Kidney glomerular epithelial cell (primary cell): ENCODE results near the gene KCNMB1.

Experiments
- DNase-seq: peaks from one replicate; lab custom pipeline; 2025; lab: John Stamatoyannopoulos, UW

Gene KCNMB1

DNA sequence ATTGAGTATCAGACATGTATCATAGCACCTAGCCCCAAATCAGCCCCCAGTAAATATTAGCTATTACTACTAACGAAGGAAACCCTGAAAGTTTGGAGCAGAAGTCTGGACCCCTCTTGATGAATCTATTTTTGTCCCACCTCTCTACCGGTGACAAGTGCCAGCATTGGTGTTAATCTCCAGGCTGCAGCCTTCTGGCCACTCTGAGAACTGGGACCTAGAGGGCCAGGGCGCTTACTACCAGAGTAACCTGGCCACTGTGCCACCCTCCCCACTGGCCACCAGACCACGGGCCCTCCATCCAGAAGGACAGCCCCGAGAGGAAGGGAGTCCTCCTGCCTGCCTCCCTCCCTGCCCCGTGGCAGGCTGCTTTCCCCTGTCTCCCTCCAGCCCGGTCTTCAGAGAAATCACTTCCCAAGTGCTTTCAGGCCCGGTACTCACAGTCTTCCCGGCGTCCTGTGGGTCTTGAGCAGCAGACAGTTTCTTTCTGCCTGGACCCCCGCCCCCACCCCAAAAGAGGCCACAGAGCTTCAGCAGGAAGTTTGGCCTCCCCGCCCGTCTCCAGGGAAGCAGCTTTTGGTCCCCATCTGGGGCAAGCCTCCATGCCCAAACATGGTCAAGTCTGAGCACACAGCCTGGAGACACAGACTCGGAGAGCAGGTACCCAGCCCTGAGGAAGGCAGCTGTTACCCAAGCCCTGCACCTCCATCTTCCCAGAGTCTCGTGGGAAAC lies at the start of gene KCNMB1:
Gene KCNMB1 (minus strand): TSS at position 550 of the 732 bp plus-strand sequence. CDS start 3,920 bp downstream, outside the sequence.
- DNase-seq, result no peak

- no peak for DNase-seq
These were observed 49.4 kb upstream of the KCNMB1 start for GRCh38 chr5:170438581-170438980.

DNA sequence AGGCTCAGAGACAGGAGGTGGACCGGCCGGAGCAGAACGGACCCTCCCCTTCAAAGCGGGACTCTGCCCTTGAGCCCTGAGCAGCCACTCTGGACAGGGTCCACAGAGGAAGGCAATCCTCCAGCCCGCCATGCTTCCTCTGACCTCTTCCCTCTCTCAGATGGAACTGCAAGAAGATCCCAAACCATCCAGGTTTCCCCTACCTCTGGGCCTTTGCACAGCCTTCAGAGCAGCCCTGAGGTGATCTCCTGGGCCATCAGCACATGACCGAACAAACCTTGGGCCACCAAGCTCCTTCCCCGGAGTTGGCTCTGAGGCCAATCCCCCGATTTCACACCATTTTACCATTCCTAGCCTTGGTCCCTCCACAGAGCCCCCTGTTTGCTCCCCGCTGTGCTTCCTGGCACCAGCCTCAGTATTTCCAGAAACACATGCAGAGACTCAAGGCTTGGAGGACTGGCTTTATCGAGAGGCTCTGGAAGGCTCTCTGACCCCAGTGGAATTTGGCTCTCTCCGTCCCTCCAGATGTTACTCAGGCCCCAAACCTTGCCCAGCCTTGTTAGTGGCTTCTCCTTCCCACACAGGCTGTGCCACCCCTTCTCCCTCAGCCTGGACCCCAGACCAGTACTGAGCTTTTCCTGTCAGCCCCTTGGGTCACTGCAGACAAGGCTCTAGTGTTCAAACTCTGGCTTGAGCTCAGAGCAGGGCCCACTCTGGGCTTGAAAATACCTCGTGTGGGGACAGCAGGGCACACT lies 48.6 kb upstream of the KCNMB1 start:
- DNase-seq, result no peak

GRCh38 chr5:170436335-170436734 lies 47.2 kb upstream of the KCNMB1 start:
- DNase-seq, result no peak

GRCh38 chr5:170434966-170435605 lies 45.9 kb upstream of the KCNMB1 start:
- DNase-seq, result peak; percentile 17

- no peak for DNase-seq
These were observed 43.5 kb upstream of the KCNMB1 start for GRCh38 chr5:170432669-170433068.

DNA sequence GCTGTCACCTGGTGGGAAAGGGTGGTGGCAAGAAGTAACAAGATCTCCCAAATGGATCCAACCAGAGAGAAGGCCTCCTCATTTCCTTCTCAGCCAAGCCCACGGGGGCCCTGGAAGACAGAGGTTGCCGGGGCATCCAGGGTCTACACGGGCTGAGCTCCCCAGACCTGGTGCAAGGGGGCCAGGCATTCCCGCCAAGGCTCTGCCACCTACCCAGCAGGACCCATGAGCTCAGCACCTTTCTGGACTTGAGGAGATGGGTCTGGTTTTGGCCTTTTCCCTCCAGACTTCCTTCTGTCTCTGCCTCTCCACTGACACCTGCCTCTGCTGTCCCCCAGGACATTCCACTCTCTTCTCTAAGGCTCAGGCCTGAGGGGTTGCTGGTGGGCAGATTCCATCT lies 42.4 kb upstream of the KCNMB1 start:
- no peak for DNase-seq

- DNase-seq, result no peak
These were observed 41.8 kb upstream of the KCNMB1 start for GRCh38 chr5:170430866-170431437.

- DNase-seq, result no peak
These were observed 41.1 kb upstream of the KCNMB1 start for GRCh38 chr5:170430256-170430655.

DNA sequence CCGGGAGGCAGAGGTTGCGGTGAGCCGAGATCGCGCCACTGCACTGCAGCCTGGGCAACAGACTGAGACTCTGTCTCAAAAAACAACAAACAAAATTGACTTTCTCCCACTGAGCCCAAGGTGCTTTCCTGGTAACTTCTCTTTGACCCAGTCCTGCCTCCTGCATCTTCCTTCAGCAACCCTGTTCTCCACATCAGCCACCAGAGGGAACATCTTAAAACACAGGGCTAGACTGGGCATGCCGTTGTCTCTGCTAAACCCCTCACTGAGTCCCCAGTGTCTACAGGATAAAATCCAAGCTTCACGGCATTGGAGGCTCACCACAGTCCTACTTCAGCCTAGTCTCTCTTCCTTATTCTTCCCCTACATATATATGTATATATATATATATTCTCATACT lies 39.8 kb upstream of the KCNMB1 start:
- peak; percentile 2 for DNase-seq

DNA sequence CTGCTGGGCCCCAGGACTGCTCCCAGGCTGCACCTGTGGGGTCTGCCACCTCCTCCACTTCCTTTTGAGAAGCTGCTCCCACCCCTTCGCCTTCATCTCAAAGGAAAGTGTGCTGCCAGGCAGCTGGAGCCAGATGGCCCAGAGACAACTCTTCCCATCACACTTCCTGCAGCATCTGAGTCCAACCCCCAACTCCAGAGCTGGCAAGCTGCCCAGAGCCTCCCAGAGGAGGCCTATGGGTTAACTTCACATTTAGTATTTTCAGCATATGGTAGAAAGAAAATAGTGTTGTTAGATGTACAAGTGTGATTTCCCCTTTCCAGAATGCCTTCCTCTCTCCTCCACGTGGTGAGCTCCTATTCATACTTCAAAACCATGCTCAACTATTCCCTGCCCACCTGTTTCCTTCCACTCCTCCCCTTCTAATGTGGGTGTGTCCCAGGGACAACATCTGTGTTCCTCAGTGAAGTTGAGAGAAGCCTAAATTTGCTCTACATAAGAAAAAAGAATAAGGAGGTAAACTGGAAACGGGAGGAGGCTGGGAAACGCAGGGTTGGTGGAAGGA lies 38.6 kb upstream of the KCNMB1 start:
- no peak for DNase-seq

- DNase-seq, result no peak
These were observed 37.6 kb upstream of the KCNMB1 start for GRCh38 chr5:170426786-170427185.

DNA sequence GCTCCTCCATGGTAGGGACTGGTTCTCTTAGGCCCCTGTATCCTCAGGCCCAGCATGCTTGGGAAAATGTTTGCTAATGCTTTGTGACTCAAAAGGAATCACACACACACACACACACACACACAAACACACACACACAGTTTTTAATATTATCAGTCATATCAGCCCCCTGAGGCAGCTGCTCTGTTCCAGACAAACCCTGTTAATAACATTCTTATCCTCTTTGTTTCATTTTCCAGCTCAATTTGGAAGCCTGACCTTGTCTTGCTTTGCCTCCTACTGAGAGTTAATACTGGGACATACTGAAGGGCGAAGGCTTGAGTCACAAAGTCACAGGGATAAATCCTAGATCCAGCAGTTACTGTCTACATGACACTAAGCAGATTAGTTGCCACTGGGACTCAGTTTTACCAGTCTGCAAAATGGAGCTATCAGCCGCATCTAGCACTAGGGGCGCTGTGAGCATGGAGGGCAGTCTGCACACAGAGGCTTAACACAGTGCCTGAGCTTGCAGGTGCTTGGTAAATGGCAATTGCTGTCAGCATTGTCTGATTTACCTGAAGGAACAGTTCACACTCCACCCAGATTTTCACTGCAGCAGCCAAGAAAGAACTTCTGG lies 37.1 kb upstream of the KCNMB1 start:
- no peak for DNase-seq

DNA sequence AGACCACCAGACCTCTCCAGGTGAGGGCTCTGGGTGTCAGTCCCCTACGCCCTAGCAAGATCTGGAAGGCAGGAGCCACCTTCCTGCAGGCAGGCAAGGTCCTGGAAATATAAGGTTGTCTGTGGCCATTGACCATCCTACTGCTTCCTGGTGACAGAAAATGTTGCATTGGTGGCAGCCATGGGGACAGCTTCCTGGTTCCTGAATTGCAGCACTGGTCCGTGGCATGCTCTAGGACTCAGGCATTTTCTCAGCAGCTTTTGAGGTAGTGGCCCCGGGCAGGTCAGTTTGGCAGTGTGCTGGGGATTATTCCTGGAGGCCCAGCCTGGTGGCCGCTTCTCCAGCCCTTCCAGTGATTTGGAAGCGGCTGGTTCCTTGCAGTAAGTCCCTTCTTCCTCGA lies 36.6 kb upstream of the KCNMB1 start:
- no peak for DNase-seq

DNA sequence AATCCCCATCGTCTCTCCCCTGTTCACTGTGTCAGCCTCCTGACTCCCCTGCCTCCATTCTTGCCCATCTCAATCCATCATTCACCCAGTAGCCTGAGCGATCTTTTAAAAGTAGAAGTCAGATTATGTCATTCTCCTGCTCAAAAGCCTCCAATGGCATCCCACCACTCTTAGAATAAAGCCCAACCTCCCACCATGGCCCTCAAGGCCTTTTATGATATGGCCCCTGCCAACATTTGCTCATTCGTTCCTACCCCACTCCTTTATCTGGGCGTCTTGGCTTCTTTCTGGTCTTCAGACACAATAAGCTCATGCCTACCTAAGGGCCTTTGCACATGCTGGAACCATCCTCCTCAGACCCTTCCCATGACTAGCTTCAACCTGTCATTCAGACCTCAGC lies 35.5 kb upstream of the KCNMB1 start:
- DNase-seq, result no peak

DNA sequence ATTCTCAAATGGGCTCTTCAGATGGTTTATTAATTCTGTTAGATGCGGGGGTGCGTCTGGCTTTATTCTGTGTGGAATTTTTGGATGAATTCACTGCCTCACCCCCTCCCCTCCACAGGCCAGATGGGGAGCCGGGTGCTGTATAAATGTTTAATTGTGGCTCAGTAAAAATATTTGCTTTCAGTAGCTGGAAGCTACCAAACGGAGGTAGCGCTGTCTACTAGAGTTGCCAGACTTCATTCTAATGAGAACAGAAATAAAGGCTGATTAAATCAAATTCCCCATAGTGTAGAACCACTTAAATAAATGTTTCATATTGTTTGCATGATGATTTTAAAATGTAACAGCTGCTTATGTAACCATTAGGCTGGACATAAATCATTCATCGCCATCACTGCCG lies 34.5 kb upstream of the KCNMB1 start:
- DNase-seq, result no peak

- no peak for DNase-seq
These were observed 32.7 kb upstream of the KCNMB1 start for GRCh38 chr5:170421826-170422225.

DNA sequence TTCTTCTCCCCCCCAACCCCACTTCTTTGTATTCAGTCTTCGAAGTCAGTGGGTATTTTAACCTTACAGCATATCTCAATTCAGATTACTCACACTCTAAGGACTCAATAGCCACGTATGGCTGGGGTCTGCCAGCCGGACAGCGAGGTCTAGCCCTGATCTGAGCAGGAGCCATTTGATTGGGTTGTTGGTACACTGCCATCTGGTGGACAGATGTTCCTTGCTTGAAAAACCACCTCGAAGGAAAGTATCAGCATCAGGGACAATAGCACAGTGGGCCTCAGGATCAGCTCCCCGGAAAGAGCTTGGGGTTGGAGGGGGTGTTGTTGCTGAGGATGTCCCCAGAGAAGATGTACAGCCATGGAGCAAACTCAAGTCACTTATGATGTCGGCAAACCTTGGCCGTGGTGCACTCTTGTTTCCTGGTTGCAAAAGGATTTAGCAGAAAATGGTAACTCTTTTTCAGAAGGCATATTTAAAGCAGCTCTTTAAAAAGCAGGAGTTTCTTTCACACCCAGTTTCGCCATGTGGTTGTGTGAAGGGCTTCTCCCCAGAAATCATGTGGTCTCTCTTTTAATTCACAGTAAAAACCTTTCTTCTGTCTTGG lies 31.7 kb upstream of the KCNMB1 start:
- peak; percentile 59 for DNase-seq

DNA sequence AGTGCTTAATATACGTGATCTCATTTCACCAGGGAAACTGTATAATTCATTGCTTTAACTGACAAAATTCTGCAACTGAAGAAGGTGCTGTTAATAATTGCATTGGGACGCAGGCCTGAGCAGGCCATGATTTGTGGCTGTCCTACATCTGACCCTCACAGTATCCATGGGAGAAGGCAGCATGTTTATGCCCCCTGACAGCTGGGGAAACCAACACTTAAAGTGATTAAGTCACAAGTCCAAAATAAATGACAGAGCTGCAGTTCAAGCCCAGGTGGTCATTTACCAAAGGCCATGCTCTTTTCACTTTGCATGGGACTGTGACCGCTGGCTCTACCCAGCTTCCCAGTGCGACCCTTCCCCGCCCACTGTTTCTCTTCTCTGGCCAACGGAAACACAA lies 30.5 kb upstream of the KCNMB1 start:
- DNase-seq, result no peak

DNA sequence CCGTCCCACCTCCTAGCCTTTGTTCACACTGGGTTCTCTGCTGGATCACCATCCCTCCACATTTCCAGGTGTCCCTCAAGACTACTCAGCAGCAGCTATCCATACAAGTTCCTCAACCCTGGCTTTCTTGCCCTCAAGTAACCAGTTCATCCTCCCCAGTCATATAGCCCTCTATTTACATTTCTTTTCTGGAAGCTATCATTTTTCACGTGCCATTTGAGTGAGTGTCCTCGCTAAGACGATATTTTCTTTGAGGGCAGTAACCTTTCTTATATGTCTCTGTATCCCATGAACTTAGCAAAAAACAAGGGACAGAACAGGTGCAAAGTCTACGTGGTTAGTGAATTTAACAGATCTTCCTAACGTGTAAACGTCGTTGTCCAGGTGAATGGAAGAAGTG lies 29.6 kb upstream of the KCNMB1 start:
- DNase-seq, result no peak

GRCh38 chr5:170416526-170416925 lies 27.4 kb upstream of the KCNMB1 start:
- DNase-seq, result no peak

GRCh38 chr5:170414786-170415185 lies 25.6 kb upstream of the KCNMB1 start:
- DNase-seq, result no peak
